Measurements from ENCODE around the gene KCNMB3.
"Not testable (repeated sequence)": the region's sequence is repeated elsewhere in the genome, so short reads cannot be mapped to it uniquely, and the experiment has no call there.

The KCNMB3 gene

DNA sequence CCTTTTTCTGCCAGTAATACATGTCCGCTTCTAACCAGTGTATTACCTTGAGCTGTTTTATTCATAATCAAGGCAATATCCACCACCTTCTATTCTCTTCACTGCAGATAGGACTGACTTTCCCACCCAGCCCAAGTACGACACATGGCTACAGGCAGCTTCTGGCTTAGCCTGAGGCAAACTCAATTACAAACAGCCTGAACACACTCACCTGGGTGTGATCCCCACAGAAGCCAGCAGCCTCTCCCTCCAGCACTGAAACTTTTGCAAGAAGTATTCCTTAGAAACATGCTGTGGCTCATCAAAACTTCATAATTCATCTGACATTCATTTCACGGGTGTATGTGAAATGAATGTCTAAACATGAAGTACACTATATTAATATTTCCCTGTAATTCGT lies 13.5 kb upstream of the KCNMB3 start:
- DNase-seq (ENCODE audit: low read depth), result no peak

DNA sequence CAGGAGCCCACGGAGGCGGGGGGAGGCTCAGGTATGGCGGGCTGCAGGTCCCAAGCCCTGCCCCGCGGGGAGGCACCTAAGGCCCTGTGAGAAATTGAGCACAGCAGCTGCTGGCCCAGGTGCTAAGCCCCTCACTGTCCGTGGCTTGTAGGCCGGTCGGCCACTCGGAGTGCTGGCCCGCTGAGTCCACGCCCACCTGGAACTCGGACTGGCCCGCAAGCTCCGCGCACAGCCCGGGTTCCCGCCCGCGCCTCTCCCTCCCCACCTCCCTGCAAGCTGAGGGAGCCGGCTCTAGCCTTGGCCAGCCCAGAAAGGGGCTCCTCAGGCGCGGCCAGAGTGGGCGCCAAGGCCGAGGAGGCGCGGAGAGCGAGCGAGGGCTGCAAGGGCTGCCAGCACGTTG lies 12.2 kb upstream of the KCNMB3 start:
- no peak for DNase-seq (ENCODE audit: low read depth)

DNA sequence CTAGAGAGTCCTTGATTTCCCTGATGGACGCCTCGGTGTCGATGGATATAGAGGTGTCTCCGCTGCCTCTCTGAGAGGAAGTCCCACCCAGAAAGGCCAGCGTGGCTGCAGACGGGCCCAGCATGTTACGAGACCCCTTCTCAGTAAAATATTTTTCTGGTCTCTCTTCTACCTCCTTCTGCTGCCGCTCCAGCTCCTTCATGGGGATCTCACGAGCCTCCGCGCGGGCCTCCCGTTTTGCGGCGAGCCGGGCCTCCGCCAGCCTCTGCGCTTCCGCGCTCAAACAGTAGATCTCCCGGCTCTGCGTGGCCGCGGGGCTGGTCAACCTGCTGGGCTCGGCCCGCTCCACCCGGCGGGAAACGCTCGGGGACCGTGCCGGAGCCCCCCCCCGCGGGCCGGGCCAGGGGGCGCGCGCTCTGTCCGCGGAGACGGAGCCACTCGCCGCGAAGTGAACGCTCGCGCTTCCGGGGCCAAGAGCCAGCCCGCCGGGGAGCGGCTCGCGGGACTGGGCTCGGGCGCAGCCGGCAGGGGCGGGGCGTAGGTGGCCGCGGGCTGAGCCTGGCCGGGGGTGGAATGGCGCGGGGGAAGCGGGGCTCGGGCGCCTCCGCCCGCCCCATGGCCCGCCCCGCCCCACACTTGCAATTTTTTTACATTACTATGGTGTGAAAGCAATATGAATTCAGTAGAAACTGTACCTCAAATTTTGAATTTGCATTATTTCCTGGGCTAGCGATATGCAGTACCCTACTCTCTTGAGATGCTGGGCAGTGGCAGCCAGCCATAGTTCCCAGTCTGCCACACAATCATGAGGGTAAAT lies 10.2 kb upstream of the KCNMB3 start:
- DNase-seq (ENCODE audit: low read depth), result peak; percentile 25

DNA sequence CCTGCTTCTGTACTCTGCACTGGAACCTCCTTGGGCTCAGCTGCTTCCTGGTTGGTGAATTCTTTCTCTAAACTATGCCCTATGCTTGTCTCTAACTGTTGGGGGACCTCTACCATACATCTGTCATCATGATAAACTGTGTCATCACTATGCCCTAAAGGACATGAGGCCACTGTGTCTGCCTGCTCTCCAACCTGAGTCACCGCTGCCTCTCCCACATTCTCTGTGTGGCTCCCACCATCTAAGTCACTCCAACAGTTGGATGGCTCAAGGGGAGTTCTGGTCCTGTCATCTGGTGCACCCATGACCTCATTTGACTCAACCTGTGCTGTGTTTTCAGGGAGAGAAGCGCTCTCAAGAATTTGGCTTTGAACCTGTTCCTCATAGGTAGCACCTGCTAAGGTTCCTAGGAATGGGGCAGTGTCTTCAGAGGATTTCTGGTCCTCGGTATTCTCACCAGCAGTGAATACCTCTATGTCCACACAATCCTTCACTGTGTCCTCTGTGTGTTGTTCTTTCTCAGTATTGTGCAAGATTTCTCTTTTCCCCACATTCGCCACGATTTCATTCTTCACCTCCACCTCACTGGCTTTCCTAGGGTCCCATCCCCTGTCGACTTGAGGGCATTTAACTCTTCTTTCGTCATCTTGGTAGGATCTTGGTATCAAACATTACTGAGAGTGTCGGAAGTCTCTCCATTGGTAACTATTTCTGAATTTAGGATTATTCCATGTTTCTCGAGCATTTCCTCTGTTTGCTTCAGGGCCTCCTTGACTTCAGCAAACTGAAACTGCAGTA lies 9.2 kb upstream of the KCNMB3 start:
- DNase-seq (ENCODE audit: low read depth), result not testable (repeated sequence)

DNA sequence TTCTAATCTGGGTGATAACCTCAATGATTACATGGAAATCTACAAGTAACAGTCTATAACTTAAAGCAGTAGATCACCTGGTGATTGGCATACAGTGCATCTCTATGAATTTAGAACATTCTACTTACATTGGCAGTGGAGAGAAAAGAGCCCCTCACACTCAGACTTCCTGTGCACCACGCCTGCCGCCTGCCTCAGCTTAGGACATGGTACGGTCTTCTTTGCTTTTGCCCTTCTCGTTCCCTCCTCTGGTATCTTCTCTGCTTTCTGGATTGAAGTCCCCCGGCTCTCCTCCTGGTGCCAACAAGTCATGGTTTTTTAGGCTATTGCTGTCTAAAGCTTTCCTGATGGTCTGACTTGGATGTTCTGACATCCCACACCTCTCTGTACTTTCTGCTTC lies 7.9 kb upstream of the KCNMB3 start:
- DNase-seq (ENCODE audit: low read depth), result no peak

DNA sequence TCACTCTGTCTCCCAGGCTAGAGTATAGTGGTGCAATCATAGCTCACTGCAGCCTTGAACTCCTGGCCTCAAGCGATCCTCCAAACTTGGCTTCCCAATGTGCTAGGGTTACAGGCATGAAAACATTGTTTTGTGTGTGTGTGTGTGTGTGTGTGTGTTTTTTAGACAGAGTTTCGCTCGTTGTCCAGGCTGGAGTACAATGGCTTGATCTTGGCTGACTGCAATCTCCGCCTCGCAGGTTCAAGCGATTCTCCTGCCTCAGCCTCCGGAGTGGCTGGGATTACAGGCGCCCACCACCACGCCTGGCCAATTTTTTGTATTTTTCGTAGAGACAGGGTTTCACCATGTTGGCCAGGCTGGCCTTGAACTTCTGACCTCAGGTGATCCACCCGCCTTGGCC lies 6.8 kb upstream of the KCNMB3 start:
- not testable (repeated sequence) for DNase-seq (ENCODE audit: low read depth)

DNA sequence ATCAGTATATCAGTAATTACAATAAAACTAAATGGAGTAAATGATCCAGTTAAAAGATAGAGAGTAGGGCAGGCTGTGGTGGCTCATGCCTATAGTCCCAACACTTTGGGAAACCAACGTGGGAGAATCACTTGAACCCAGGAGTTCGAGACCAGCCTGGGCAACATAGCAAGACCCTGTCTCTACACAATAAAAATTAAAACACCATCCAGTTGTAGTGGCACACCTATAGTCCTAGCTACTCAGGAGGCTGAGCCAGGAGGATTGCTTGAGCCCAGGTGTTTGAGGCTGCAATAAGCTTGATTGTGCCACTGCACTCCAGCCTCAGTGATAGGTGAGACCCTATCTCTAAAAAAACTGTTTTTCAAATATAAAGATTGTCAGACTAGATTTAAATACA lies 5.9 kb upstream of the KCNMB3 start:
- DNase-seq (ENCODE audit: low read depth), result no peak

DNA sequence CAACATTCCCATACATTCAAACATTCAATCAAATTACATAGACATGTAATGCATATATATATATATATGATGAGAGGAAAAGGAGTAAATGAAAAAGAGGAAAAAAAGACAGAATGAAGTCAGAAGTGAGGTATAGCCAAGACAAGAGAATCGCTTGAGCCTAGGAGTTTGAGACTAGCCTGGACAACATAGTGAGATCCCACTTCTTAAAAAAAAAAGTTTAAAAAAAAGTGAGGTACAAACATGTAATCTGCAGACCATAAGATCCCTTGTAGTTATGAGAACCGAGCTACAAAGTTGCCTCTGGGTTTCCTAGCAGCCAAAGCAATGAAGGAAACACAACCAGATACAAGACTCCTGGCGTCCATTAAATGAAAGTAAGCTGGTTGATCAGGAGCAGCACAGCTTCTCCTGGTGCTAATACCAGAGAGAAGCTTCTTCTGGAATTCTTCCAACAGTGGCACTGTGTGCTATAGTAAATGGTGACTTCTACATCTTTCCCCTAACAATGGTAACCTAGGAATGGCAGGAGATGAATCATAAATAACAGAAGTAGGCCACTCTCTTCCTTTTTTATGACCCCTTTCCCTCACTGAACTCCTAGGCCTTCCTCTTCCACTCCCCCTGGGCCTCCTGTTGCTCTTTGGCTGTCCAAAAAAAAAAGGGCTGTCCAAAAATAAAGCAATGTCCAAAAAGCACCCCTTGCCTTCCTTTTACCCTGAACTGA lies 3.5 kb downstream of the KCNMB3 start:
- no peak for DNase-seq (ENCODE audit: low read depth)

DNA sequence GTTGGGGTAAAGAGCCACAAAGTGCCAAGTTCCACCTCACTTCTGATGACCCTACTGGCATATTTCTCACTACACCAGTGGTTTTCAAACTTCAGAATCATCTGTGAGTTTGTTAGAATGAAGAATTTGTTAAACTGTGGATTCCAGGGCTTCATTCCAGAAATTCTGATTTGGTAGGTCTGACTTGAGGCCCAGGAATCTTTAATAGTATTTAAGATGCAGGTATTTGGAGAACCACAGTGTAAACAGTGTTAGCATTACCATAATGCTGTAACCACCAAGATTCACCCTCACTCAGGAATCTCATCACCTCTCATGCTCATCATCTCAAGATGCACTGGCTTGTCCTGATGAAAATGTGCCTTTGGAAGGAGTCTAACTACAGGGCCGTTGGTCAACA lies 6.0 kb downstream of the KCNMB3 start:
- no peak for DNase-seq (ENCODE audit: low read depth)

DNA sequence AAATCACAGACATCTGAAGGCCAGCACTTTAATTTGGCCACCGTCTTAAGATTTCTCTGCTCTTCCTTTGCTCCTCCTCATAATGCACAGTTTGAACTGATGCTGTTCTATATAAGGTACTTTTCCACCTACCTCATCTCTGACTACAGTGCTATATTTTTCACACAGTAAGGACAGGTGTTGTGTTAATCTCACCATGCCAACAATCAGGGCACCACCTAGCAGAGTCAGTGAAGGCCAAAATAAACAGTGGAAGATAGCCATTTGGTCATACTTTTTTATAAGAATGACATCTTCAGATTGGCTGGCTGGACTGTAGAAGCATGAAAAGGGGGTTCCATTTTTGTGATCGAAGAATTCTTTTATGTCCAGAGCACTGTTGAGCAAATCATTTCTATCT lies 8.1 kb downstream of the KCNMB3 start:
- DNase-seq (ENCODE audit: low read depth), result not testable (repeated sequence)

DNA sequence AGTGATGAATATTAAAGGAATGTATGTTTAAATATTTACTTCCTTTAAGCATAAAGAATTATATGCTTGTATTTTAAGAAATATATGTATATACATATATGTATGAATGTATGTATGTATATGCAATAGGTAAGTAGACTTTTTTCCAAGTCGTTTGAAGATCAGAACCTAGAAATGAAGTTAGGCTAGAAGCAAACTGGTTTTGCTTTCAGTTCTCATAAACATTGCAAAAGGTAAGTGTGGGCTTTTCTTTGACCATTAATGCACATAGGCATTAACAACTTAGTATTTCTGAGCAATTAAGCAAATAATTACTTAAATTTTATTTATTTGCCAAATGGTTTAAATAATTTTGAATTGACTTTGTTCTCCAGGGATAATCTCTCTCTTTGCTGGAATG lies 10.6 kb downstream of the KCNMB3 start:
- DNase-seq (ENCODE audit: low read depth), result not testable (repeated sequence)

DNA sequence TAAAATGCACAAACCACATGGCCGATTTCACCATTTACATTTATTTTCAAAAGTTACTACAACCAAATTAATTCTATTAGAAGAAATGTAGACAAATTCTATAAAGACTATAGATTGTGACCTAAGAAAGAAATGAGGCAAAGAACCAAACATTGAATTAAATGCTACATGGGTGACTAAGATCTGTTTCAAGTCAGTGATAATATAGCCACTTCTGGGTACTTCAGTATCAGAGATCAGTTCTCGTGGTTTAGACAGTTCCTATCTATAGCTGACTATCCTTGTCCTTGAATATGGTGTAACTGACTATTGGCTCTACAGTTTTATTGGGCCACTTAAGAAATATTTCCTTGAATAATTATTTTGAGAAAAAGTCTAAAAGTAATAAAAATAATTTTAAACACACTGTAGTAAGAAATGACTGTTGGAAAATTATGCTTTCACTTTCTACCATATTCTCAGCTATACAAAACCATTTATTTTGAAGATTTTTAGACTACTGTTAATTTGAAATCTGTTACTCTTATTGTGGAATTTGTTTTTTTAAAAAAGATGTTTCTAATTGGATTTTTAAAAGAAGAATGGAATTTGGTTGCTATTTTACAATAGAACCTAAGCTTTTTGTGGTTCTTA lies 14.1 kb downstream of the KCNMB3 start:
- DNase-seq (ENCODE audit: low read depth), result no peak

DNA sequence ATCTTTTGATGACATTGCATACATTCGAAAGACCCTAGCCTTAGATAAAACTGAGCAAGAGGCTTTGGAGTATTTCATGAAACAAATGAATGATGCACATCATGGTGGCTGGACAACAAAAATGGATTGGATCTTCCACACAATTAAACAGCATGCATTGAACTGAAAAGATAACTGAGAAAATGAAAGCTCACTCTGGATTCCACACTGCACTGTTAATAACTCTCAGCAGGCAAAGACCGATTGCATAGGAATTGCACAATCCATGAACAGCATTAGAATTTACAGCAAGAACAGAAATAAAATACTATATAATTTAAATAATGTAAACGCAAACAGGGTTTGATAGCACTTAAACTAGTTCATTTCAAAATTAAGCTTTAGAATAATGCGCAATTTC lies 16.7 kb downstream of the KCNMB3 start:
- DNase-seq (ENCODE audit: low read depth), result no peak

DNA sequence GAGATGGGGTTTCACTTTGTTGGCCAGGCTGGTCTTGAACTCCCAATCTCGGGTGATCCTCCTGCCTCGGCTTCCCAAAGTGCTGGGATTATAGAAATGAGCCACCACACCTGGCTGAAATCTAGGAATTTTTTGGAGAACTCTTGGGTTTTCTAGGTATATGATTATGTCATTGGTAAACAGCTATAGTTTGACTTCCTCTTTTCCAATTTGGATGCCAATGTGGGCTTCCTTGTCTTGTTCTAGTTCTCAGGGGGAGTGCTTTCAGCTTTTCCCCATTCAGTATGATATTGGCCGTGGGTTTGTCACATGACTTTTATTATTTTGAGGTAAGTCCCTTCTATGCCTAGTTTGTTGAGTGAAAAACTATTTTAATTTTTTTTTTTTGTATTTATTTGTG lies 17.9 kb downstream of the KCNMB3 start:
- no peak for DNase-seq (ENCODE audit: low read depth)

DNA sequence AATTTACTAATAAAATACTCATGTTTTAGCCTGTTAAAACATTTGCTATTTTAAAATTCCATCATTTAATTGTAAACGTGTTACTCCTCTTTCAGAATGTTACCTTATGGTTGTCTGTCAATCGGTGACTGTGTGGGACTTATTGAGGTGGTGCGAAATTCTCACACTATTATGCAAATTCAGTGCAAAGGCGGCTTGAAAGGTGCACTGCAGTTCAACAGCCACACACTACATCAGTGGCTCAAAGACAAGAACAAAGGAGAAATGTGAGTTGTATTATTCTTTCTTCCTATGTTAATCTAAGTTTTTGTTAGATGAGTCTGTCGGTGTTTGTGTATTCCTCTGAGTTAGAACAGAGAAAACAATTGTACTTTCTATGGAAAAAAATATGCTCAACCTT lies 21.7 kb downstream of the KCNMB3 start:
- DNase-seq (ENCODE audit: low read depth), result no peak

DNA sequence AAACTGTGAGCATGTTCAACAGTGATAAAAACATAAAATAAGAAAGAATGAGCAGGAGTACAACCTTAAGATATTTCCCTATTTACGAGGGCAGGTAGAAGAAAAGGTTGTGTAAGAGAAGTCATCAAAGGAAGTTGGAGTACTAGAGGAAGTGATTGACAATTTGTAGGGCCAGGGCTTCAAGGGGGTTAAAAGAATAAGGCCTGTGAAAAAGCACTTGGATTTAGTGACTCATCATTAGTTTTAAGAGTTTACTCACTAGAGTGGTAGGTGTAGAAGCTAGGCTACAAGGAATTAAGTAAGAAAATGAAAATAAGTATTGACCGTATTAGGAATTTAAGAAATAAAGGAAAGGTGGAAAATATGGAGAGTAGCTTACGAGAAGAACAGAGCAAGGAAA lies 23.6 kb downstream of the KCNMB3 start:
- DNase-seq (ENCODE audit: low read depth), result no peak

DNA sequence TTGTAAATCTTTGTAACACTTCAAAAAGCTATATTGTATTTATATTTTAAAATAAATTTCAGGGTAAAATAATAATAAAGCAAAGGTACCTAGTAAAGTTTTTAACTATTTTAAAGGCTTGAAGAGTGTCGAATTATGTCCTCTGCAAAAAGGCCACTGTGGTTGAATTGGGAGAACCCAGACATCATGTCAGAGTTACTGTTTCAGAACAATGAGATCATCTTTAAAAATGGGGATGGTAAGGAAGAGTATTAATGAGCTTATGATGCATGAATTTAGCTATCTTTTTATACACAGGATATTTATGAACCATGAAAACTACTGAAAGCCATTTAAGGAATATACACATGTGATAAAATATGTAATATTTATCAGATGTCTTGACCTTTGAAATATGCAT lies 26.3 kb downstream of the KCNMB3 start:
- DNase-seq (ENCODE audit: low read depth), result no peak

DNA sequence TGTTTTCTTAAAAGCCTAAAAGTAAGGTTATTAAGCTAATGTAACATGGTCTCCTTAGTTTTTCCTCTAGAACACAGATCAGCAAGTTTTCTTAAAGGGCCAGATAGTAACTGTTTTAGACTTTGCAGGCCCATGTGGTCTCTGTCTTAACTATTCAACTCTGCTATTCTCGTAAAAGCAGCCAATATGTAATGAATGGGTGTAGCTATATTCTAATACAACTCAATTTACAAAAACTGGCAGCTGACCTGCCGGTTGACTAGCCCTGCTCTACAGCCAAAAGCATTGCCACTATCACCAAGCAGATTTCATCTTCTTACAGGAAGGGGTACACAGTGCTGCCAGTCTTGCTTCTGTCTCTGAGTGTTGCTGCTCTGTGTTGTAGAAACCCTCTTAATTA lies 27.4 kb downstream of the KCNMB3 start:
- no peak for DNase-seq (ENCODE audit: low read depth)

DNA sequence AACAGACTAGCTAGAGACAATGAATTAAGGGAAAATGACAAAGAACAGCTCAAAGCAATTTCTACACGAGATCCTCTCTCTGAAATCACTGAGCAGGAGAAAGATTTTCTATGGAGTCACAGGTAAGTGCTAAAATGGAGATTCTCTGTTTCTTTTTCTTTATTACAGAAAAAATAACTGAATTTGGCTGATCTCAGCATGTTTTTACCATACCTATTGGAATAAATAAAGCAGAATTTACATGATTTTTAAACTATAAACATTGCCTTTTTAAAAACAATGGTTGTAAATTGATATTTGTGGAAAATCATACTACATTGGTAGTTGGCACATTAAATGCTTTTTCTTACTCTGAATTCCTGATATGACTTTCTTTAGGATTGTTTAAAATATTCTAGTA lies 32.7 kb downstream of the KCNMB3 start:
- not testable (repeated sequence) for DNase-seq (ENCODE audit: low read depth)

DNA sequence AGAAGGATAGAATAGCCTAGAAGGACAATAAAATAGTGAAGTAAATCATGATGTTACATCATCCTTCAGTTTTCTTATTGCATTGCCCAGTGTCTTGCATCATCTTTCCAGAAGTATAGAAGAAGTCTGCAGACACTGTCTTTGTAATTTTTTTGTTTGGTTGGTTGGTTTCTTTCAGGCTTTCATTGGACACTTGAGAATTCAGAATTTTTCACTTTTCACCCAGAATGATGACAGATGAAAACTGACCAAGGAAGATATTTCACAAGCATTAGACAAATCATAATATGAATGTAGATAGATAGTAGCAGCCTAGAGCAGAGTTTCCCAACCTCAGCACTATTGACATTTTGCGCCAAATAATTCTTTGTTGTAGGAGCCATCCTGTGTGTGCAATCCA lies 35.4 kb downstream of the KCNMB3 start:
- not testable (repeated sequence) for DNase-seq (ENCODE audit: low read depth)

DNA sequence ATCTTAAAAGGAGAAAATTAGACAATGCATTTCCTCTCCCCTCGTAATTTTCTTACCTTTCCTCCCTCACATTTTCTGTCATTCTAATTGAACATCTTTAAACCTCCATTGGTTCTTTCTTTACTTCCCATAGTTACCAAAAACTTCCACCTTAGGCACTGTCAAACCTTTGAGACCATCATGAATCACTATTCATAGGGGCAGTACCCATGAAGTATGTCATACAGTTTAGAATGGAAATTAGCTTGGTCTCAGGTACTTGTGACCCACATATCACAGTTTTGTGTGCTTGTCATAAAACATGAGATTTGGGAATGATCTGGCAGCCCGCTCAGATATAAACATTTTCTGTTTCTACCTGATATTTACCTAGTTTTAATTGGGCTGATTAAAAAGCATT lies 50.1 kb downstream of the KCNMB3 start:
- no peak for DNase-seq (ENCODE audit: low read depth)

DNA sequence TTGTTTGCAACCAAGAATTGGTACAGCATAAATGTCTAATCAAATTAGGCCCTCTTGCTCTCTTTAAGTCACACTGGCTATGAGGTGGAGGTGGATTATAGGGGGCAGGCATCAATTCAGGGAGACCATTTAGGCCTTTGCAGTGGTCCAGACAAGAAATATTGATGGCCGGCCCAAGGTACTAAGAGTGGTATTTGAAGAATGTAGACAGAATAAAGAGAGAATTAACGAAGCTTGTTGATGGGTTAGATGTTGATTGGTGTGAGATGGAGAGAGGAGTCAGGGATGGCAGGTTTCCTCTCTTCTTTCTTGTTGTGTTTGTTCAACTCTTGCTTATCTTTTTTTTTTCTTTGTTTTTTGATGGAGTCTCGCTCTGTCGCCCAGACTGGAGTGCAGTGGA lies 54.2 kb downstream of the KCNMB3 start:
- DNase-seq (ENCODE audit: low read depth), result no peak
